SK-N-SH treated with all-trans-retinoic acid at 6 μM for 48 hours (cell line): Measurements from ENCODE around the gene PBX4.

Experiments used
- ESRRG ChIP-seq: fragments of 250-450 bp; sonication (Bioruptor Pico); IDR thresholded peaks from 2 replicates; pipeline ENCODE4 v1.6.1; 2021; ENCODE audit warnings: mild to moderate bottlenecking
- ISL1 ChIP-seq: fragments of 250-450 bp; sonication (Bioruptor Pico); IDR thresholded peaks from 2 replicates; pipeline ENCODE4 v2.1.2; 2022; ENCODE audit warnings: mild to moderate bottlenecking, moderate library complexity
- TOX ChIP-seq: fragments of 250-450 bp; sonication (Bioruptor Pico); IDR thresholded peaks from 2 replicates; pipeline ENCODE4 v1.8.0; 2021; ENCODE audit warnings: mild to moderate bottlenecking, moderate library complexity, borderline replicate concordance
- ZFP3 ChIP-seq: fragments of 250-450 bp; sonication (Bioruptor Pico); IDR thresholded peaks from 2 replicates; pipeline ENCODE4 v1.5.0; 2020; ENCODE audit warnings: mild to moderate bottlenecking, moderate library complexity
- TF ChIP-seq, protein P1 (sequence below): fragments of 250-450 bp; sonication (Bioruptor Pico); IDR thresholded peaks from 2 replicates; pipeline ENCODE4 v1.8.0; 2021; ENCODE audit warnings: low read depth, mild to moderate bottlenecking, moderate library complexity, borderline replicate concordance
- TF ChIP-seq, protein P2 (sequence below): fragments of 250-450 bp; sonication (Bioruptor Pico); IDR thresholded peaks from 2 replicates; pipeline ENCODE4 v1.8.0; 2020; ENCODE audit warnings: mild to moderate bottlenecking, moderate library complexity, borderline replicate concordance
- TF ChIP-seq, protein P3 (sequence below): fragments of 250-450 bp; sonication (Bioruptor Pico); IDR thresholded peaks from 2 replicates; pipeline ENCODE4 v1.5.0; 2020; ENCODE audit warnings: mild to moderate bottlenecking, moderate library complexity
- TF ChIP-seq, protein P4 (sequence below): fragments of 250-450 bp; sonication (Bioruptor Pico); IDR thresholded peaks from 2 replicates; pipeline ENCODE4 v1.5.1; 2021; ENCODE audit warnings: mild to moderate bottlenecking, moderate library complexity

DNA sequence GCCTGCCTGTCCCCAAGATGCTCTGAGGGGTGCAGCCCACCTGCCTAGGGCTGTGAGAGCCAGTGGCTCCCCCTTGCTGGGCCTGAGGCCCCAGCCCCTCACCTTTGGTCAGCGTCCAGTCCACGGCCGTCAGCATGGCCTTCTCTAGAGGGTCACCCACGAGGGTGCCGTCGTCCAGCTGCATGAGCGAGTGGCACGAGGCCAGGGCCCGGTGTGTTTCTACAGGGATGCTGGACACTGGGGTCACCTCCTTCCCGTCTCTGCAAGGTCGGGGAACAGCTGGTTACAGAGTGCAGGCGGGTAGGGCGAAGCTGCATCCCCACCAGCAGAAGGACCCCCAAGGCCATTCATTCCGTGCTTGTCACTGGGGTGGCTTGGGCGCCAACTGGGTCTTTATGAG, 36.0 kb upstream of the PBX4 start:
- TF ChIP-seq, protein P1, sequence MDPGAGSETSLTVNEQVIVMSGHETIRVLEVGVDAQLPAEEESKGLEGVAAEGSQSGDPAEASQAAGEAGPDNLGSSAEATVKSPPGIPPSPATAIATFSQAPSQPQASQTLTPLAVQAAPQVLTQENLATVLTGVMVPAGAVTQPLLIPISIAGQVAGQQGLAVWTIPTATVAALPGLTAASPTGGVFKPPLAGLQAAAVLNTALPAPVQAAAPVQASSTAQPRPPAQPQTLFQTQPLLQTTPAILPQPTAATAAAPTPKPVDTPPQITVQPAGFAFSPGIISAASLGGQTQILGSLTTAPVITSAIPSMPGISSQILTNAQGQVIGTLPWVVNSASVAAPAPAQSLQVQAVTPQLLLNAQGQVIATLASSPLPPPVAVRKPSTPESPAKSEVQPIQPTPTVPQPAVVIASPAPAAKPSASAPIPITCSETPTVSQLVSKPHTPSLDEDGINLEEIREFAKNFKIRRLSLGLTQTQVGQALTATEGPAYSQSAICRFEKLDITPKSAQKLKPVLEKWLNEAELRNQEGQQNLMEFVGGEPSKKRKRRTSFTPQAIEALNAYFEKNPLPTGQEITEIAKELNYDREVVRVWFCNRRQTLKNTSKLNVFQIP, result no peak
- TF ChIP-seq TOX (CRISPR knock-in tag) (no peak), ZFP3 (no peak), ISL1 (CRISPR knock-in tag) (no peak), ESRRG (no peak)
- TF ChIP-seq, protein P2, sequence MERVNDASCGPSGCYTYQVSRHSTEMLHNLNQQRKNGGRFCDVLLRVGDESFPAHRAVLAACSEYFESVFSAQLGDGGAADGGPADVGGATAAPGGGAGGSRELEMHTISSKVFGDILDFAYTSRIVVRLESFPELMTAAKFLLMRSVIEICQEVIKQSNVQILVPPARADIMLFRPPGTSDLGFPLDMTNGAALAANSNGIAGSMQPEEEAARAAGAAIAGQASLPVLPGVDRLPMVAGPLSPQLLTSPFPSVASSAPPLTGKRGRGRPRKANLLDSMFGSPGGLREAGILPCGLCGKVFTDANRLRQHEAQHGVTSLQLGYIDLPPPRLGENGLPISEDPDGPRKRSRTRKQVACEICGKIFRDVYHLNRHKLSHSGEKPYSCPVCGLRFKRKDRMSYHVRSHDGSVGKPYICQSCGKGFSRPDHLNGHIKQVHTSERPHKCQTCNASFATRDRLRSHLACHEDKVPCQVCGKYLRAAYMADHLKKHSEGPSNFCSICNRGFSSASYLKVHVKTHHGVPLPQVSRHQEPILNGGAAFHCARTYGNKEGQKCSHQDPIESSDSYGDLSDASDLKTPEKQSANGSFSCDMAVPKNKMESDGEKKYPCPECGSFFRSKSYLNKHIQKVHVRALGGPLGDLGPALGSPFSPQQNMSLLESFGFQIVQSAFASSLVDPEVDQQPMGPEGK, result no peak
- TF ChIP-seq, protein P3, sequence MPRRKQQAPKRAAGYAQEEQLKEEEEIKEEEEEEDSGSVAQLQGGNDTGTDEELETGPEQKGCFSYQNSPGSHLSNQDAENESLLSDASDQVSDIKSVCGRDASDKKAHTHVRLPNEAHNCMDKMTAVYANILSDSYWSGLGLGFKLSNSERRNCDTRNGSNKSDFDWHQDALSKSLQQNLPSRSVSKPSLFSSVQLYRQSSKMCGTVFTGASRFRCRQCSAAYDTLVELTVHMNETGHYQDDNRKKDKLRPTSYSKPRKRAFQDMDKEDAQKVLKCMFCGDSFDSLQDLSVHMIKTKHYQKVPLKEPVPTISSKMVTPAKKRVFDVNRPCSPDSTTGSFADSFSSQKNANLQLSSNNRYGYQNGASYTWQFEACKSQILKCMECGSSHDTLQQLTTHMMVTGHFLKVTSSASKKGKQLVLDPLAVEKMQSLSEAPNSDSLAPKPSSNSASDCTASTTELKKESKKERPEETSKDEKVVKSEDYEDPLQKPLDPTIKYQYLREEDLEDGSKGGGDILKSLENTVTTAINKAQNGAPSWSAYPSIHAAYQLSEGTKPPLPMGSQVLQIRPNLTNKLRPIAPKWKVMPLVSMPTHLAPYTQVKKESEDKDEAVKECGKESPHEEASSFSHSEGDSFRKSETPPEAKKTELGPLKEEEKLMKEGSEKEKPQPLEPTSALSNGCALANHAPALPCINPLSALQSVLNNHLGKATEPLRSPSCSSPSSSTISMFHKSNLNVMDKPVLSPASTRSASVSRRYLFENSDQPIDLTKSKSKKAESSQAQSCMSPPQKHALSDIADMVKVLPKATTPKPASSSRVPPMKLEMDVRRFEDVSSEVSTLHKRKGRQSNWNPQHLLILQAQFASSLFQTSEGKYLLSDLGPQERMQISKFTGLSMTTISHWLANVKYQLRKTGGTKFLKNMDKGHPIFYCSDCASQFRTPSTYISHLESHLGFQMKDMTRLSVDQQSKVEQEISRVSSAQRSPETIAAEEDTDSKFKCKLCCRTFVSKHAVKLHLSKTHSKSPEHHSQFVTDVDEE (CRISPR knock-in tag), result no peak
- TF ChIP-seq, protein P4, sequence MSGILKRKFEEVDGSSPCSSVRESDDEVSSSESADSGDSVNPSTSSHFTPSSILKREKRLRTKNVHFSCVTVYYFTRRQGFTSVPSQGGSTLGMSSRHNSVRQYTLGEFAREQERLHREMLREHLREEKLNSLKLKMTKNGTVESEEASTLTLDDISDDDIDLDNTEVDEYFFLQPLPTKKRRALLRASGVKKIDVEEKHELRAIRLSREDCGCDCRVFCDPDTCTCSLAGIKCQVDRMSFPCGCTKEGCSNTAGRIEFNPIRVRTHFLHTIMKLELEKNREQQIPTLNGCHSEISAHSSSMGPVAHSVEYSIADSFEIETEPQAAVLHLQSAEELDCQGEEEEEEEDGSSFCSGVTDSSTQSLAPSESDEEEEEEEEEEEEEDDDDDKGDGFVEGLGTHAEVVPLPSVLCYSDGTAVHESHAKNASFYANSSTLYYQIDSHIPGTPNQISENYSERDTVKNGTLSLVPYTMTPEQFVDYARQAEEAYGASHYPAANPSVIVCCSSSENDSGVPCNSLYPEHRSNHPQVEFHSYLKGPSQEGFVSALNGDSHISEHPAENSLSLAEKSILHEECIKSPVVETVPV (CRISPR knock-in tag), result no peak
